H1 (cell line): ENCODE measurements around the gene ADCY9. TPM values are rescaled to one million over a fixed set of nuclear protein-coding genes. Genes with fewer than 3 reads are reported as not detected.

Source experiments
- CTCF ChIA-PET: fragments of 300-600 bp; sonication (Branson Sonifier 250); formaldehyde crosslinking; loops from one replicate; lab custom pipeline; 2021; ENCODE audit not compliant: partially characterized antibody; lab: Charles Lee
- POLR2A ChIA-PET: fragments of 300-600 bp; sonication (Branson Sonifier 250); formaldehyde crosslinking; loops from one replicate; lab custom pipeline; 2021; ENCODE audit warnings: inconsistent platforms; ENCODE audit not compliant: partially characterized antibody; lab: Charles Lee
- DNase-seq, 2 experiments: peaks; one replicate each; pipeline versions ENCODE4 v3.0.0 to v3.0.0-alpha.2; 2010 to 2022; ENCODE audit warnings: low spot score in 2 of 2, low read depth in 1 of 2, mixed read lengths in 1 of 2
- FAIRE-seq: peaks from 2 replicates; lab custom pipeline; 2011; peaks lifted over from hg19 to GRCh38; lab: Jason Lieb, UNC
- H2AFZ ChIP-seq: 2 replicates; pipeline ENCODE4 v1.8.1; 2012; ENCODE audit warnings: low read length, inconsistent platforms
- H2AK5ac ChIP-seq: 2 replicates; pipeline ENCODE4 v1.6.1; 2013; ENCODE audit warnings: low read depth, low read length
- H2BK120ac ChIP-seq: replicated peaks from 2 replicates; pipeline ENCODE3; 2013; ENCODE audit warnings: low read depth, low read length, inconsistent platforms
- H2BK12ac ChIP-seq: 2 replicates; pipeline ENCODE4 v1.6.1; 2013; ENCODE audit warnings: low read depth, low read length
- H2BK15ac ChIP-seq: 2 replicates; pipeline ENCODE4 v1.6.1; 2013; ENCODE audit warnings: low read length
- H2BK20ac ChIP-seq: 2 replicates; pipeline ENCODE4 v1.6.1; 2013; ENCODE audit warnings: low read length
- H2BK5ac ChIP-seq: 2 replicates; pipeline ENCODE4 v1.6.1; 2013; ENCODE audit warnings: low read depth, low read length
- H3K14ac ChIP-seq: 2 replicates; pipeline ENCODE4 v1.6.1; 2013; ENCODE audit warnings: inconsistent platforms; ENCODE audit not compliant: insufficient read length
- H3K18ac ChIP-seq: 2 replicates; pipeline ENCODE4 v1.6.1; 2013; ENCODE audit warnings: low read length; ENCODE audit errors: extremely low read depth
- H3K23ac ChIP-seq: 2 replicates; pipeline ENCODE4 v1.6.1; 2013; ENCODE audit warnings: inconsistent platforms; ENCODE audit not compliant: insufficient read length
- H3K23me2 ChIP-seq: 2 replicates; pipeline ENCODE4 v1.6.1; 2013; ENCODE audit warnings: low read depth, low read length
- H3K27ac ChIP-seq: 2 replicates; pipeline ENCODE4 v1.6.1; 2011; ENCODE audit warnings: low read depth, low read length, inconsistent platforms
- H3K27me3 ChIP-seq, 4 experiments: replicated peaks in 1 of 4; 1 replicate in 1 of 4; 2 replicates in 3 of 4; pipeline versions ENCODE4 v1.6.1 to v1.8.1; 2011 to 2013; ENCODE audit warnings: low read length in 3 of 4, mild to moderate bottlenecking in 3 of 4, inconsistent platforms in 2 of 4, mixed read lengths in 2 of 4, moderate library complexity in 1 of 4; ENCODE audit not compliant: control insufficient read depth in 3 of 4, insufficient read depth in 3 of 4; ENCODE audit errors: extremely low read depth in 1 of 4
- H3K36me3 ChIP-seq, 4 experiments: 2 replicates each; pipeline versions ENCODE4 v1.6.1 to v1.8.1; 2011 to 2013; ENCODE audit warnings: mild to moderate bottlenecking in 4 of 4, low read length in 3 of 4, moderate library complexity in 2 of 4, control low read depth in 1 of 4, inconsistent platforms in 1 of 4; ENCODE audit not compliant: insufficient read depth in 4 of 4, control insufficient read depth in 2 of 4
- H3K4ac ChIP-seq: replicated peaks from 2 replicates; pipeline ENCODE3; 2013; ENCODE audit warnings: low read length, low read depth, mixed read lengths, inconsistent platforms; ENCODE audit not compliant: insufficient read length
- H3K4me1 ChIP-seq, 4 experiments: replicated peaks in 1 of 4; 1 replicate in 1 of 4; 2 replicates in 3 of 4; pipeline versions ENCODE4 v1.6.1 to v1.8.1; 2011 to 2013; ENCODE audit warnings: low read length in 3 of 4, inconsistent platforms in 2 of 4, mixed read lengths in 1 of 4; ENCODE audit not compliant: insufficient read depth in 4 of 4, control insufficient read depth in 3 of 4
- H3K4me2 ChIP-seq, 2 experiments: 2 replicates each; pipeline versions ENCODE4 v1.6.1 to v1.8.1; 2011 to 2013; ENCODE audit warnings: low read depth in 2 of 2, low read length in 2 of 2, control low read depth in 1 of 2, inconsistent platforms in 1 of 2, mild to moderate bottlenecking in 1 of 2; ENCODE audit not compliant: insufficient read depth in 1 of 2
- H3K4me3 ChIP-seq, 4 experiments: fragments of 200-600, 300-600 bp in 1 of 4; sonication (generic), shearing (Covaris generic), sonication (Bioruptor Twin) in 1 of 4; 2 replicates each; pipeline versions ENCODE4 v1.5.1 to v1.8.1; 2011 to 2016; ENCODE audit warnings: low read length in 4 of 4, low read depth in 3 of 4, control low read depth in 2 of 4, inconsistent platforms in 2 of 4, mild to moderate bottlenecking in 2 of 4, mixed read lengths in 1 of 4, moderate library complexity in 1 of 4; ENCODE audit not compliant: insufficient read depth in 2 of 4; ENCODE audit errors: extremely low read depth in 1 of 4
- H3K56ac ChIP-seq: replicated peaks from 2 replicates; pipeline ENCODE3; 2013; ENCODE audit warnings: low read depth, mild to moderate bottlenecking, mixed read lengths, low read length, inconsistent platforms; ENCODE audit not compliant: insufficient read length
- H3K79me1 ChIP-seq: 2 replicates; pipeline ENCODE4 v1.6.1; 2013; ENCODE audit warnings: low read depth, low read length, control low read depth
- H3K79me2 ChIP-seq, 2 experiments: 2 replicates each; pipeline versions ENCODE4 v1.6.1 to v1.8.1; 2012 to 2013; ENCODE audit warnings: low read length in 2 of 2, mild to moderate bottlenecking in 2 of 2, inconsistent platforms in 1 of 2; ENCODE audit not compliant: insufficient read depth in 2 of 2, control insufficient read depth in 1 of 2
- H3K9ac ChIP-seq, 4 experiments: replicated peaks in 1 of 4; 1 replicate in 1 of 4; 2 replicates in 3 of 4; pipeline versions ENCODE4 v1.6.1 to v1.8.1; 2011 to 2013; ENCODE audit warnings: low read depth in 3 of 4, low read length in 3 of 4, control low read depth in 2 of 4, mild to moderate bottlenecking in 2 of 4, moderate library complexity in 2 of 4, inconsistent platforms in 1 of 4; ENCODE audit errors: extremely low read depth in 1 of 4
- H3K9me3 ChIP-seq, 2 experiments: 2 replicates each; pipeline versions ENCODE4 v1.6.1 to v1.8.1; 2012 to 2013; ENCODE audit warnings: mild to moderate bottlenecking in 2 of 2, moderate library complexity in 2 of 2, control low read depth in 1 of 2, inconsistent platforms in 1 of 2, low read depth in 1 of 2, low read length in 1 of 2, mixed read lengths in 1 of 2; ENCODE audit not compliant: insufficient read depth in 2 of 2
- H4K20me1 ChIP-seq, 2 experiments: replicated peaks in 1 of 2; 2 replicates each; pipeline versions ENCODE3 to v1.8.1; 2011 to 2013; ENCODE audit warnings: inconsistent platforms in 2 of 2, low read length in 2 of 2, mild to moderate bottlenecking in 1 of 2; ENCODE audit not compliant: insufficient read depth in 2 of 2, control insufficient read depth in 1 of 2
- H4K5ac ChIP-seq: 2 replicates; pipeline ENCODE4 v1.6.1; 2013; ENCODE audit warnings: low read length, low read depth, mixed read lengths, inconsistent platforms; ENCODE audit not compliant: insufficient read length
- H4K8ac ChIP-seq: 2 replicates; pipeline ENCODE4 v1.8.0; 2013; ENCODE audit warnings: mild to moderate bottlenecking, moderate library complexity, low read length, inconsistent platforms; ENCODE audit not compliant: insufficient read depth; ENCODE audit errors: extremely low read depth
- H4K91ac ChIP-seq: replicated peaks from 2 replicates; pipeline ENCODE3; 2013; ENCODE audit warnings: low read length, mixed read lengths, inconsistent platforms; ENCODE audit not compliant: insufficient read length
- EP300 ChIP-seq, 2 experiments: IDR thresholded peaks; 1 replicate in 1 of 2; 2 replicates in 1 of 2; pipeline ENCODE4 v1.6.1; 2011 to 2012; ENCODE audit warnings: low read depth in 2 of 2, low read length in 2 of 2, mild to moderate bottlenecking in 2 of 2, borderline replicate concordance in 1 of 2, inconsistent platforms in 1 of 2, moderate library complexity in 1 of 2
- KDM5A ChIP-seq: fragments of 200-600 bp; IDR thresholded peaks from 2 replicates; pipeline ENCODE4 v1.7.1; 2012; ENCODE audit warnings: mild to moderate bottlenecking, low read length, inconsistent platforms, mixed read lengths
- SP1 ChIP-seq: IDR thresholded peaks from 2 replicates; pipeline ENCODE4 v1.6.1; 2011; ENCODE audit warnings: low read depth, low read length
- TCF12 ChIP-seq: IDR thresholded peaks from 2 replicates; pipeline ENCODE4 v1.6.1; 2011; ENCODE audit warnings: low read depth, mild to moderate bottlenecking, low read length
- TEAD4 ChIP-seq: IDR thresholded peaks from 2 replicates; pipeline ENCODE4 v1.6.1; 2012; ENCODE audit warnings: low read depth, low read length, inconsistent platforms, mixed read lengths
- YY1 ChIP-seq: IDR thresholded peaks from 2 replicates; pipeline ENCODE4 v1.6.1; 2011; ENCODE audit warnings: low read depth, mild to moderate bottlenecking, low read length
- WGBS, 2 experiments: shearing (Covaris generic) in 1 of 2; methylation state at CpG; one replicate each; pipeline versions ENCODE4 v1.1.6 to v1.1.7; 2013 to 2015; ENCODE audit warnings: low lambda C conversion rate in 2 of 2, mixed read lengths in 2 of 2, inconsistent platforms in 1 of 2, low coverage in 1 of 2, missing lambda C conversion rate in 1 of 2; ENCODE audit not compliant: insufficient replicate concordance in 2 of 2, insufficient coverage in 1 of 2, insufficient read length in 1 of 2; ENCODE audit errors: extremely low coverage in 1 of 2, missing lambda C conversion rate in 1 of 2; 5-methylcytosine and 5-hydroxymethylcytosine counted together
- polyA plus RNA-seq, 7 experiments: library from polyadenylated mRNA; depleted of rRNA in 3 of 7; stranded (reverse) in 5 of 7; unstranded in 2 of 7; fragments of >200 nt in 5 of 7; fragments of 200-250 nt in 2 of 7; gene quantifications; 1 replicate in 5 of 7; 2 replicates in 1 of 7; 4 replicates in 1 of 7; pipeline versions ENCODE4 v1.2.1 to v1.2.3, GENCODE V29; 2011 to 2013; ENCODE audit warnings: missing spikeins in 2 of 7, mixed read lengths in 2 of 7
- total RNA-seq: library from RNA; stranded (reverse); fragmentation: NEBNext Ultra II Directional; extraction: Animal tissue kit (Norgen Biotek cat#: 25700); gene quantifications from 2 replicates; pipeline ENCODE4 v1.2.1, GENCODE V29; 2021

Gene ADCY9
- total and polyA plus RNA-seq, 2 of the 8 experiments (the other 6 are each of a cell fraction or from before 2014, with no cell fraction given): 5.4 to 13.1 TPM

DNA sequence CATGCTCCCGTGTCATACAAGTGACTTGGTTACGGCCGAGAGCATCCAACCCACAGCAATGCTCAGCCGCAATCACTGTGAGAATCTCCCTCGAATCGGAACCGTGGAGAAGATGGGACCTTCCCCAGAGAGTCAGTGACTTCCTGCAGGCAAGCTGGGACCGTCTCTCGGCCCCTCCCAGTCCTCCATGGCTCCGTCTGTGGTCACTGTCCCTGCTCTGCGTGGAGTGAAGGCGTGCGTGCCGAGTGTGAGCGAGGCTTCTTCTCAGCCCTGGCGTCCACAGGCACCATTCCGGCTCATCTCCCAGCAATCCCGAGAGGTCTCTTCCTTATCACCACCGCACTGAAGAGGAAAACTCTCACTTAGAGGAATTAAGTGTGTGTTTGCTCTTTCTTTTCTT is 113.1 kb downstream of the ADCY9 start:
- H2AK5ac ChIP-seq: no peak overlapping the region
- H3K18ac ChIP-seq: no peak overlapping the region
- no peak overlapping the region for H2BK120ac ChIP-seq
- H2AFZ ChIP-seq: no peak overlapping the region
- CTCF ChIA-PET: interaction anchor here (1.2 kb wide), 1 partner anchor 9 kb away, joined by 3 read pairs; no protein-coding TSS in a partner anchor
- H3K79me1 ChIP-seq: peaks cover 2% of the 10 kb centered on the region; the same call in 1 of the 2 replicates
- peaks cover 4 to 14% (median 8%) of the 10 kb centered on the region in 4 experiments; a peak in 6 of 7 replicates for H3K4me1 ChIP-seq
- no peak overlapping the region for H3K14ac ChIP-seq
- H3K27me3 ChIP-seq: no peaks in the 10 kb centered on the region
- no peak overlapping the region for H2BK12ac ChIP-seq
- H4K8ac ChIP-seq: no peak overlapping the region; the same call in 1 of the 2 replicates
- 90% methylated on average over 19 of the region's 19 CpGs; no CpG with 5 or more reads in 1 of the 2 experiments for WGBS, 2 experiments
- H3K23me2 ChIP-seq: no peaks in the 10 kb centered on the region
- no peak overlapping the region for H3K56ac ChIP-seq
- POLR2A ChIA-PET: no interaction called here
- no peak overlapping the region for H3K4me3 ChIP-seq
- no peaks in the 10 kb centered on the region for H3K36me3 ChIP-seq
- no peak overlapping the region; the same call in 1 of the 2 replicates for H2BK5ac ChIP-seq
- no peak overlapping the region for H4K5ac ChIP-seq
- H4K20me1 ChIP-seq: no peaks in the 10 kb centered on the region
- no peak overlapping the region for H3K9ac ChIP-seq
- H3K4me2 ChIP-seq: no peak overlapping the region
- no peak overlapping the region for H3K27ac ChIP-seq
- peak overlapping the region; percentile 76; the same call in 1 of the 2 replicates for H2BK15ac ChIP-seq
- no peaks in the 10 kb centered on the region for H3K9me3 ChIP-seq
- H4K91ac ChIP-seq: no peak overlapping the region
- no peak overlapping the region for H3K23ac ChIP-seq
- no peaks in the 10 kb centered on the region for H3K79me2 ChIP-seq
- FAIRE-seq (no peak), DNase-seq (no peak)
- H2BK20ac ChIP-seq: no peak overlapping the region
- H3K4ac ChIP-seq: no peak overlapping the region
- TF ChIP-seq EP300 (IDR thresholded peaks at IDR 0.05; ENCODE audit: borderline replicate concordance in 1 of 2, low read depth in 2 of 2, low read length in 2 of 2) (no peak), YY1 (no peak), SP1 (no peak), TCF12 (no peak), TEAD4 (no peak), KDM5A (no peak)
